H1 (cell line): ENCODE results near the gene PARS2. TPM values are rescaled to one million over a fixed set of nuclear protein-coding genes. Genes with fewer than 3 reads are reported as not detected.

Experiments used
- CTCF ChIA-PET: fragments of 300-600 bp; sonication (Branson Sonifier 250); formaldehyde crosslinking; loops from one replicate; lab custom pipeline; 2021; ENCODE audit not compliant: partially characterized antibody; lab: Charles Lee
- POLR2A ChIA-PET: fragments of 300-600 bp; sonication (Branson Sonifier 250); formaldehyde crosslinking; loops from one replicate; lab custom pipeline; 2021; ENCODE audit warnings: inconsistent platforms; ENCODE audit not compliant: partially characterized antibody; lab: Charles Lee
- DNase-seq, 2 experiments: peaks; one replicate each; pipeline versions ENCODE4 v3.0.0 to v3.0.0-alpha.2; 2010 to 2022; ENCODE audit warnings: low spot score in 2 of 2, low read depth in 1 of 2, mixed read lengths in 1 of 2
- FAIRE-seq: peaks from 2 replicates; lab custom pipeline; 2011; peaks lifted over from hg19 to GRCh38; lab: Jason Lieb, UNC
- H2AFZ ChIP-seq: 2 replicates; pipeline ENCODE4 v1.8.1; 2012; ENCODE audit warnings: low read length, inconsistent platforms
- H2AK5ac ChIP-seq: 2 replicates; pipeline ENCODE4 v1.6.1; 2013; ENCODE audit warnings: low read depth, low read length
- H2BK120ac ChIP-seq: replicated peaks from 2 replicates; pipeline ENCODE3; 2013; ENCODE audit warnings: low read depth, low read length, inconsistent platforms
- H2BK12ac ChIP-seq: 2 replicates; pipeline ENCODE4 v1.6.1; 2013; ENCODE audit warnings: low read depth, low read length
- H2BK15ac ChIP-seq: 2 replicates; pipeline ENCODE4 v1.6.1; 2013; ENCODE audit warnings: low read length
- H2BK20ac ChIP-seq: 2 replicates; pipeline ENCODE4 v1.6.1; 2013; ENCODE audit warnings: low read length
- H2BK5ac ChIP-seq: 2 replicates; pipeline ENCODE4 v1.6.1; 2013; ENCODE audit warnings: low read depth, low read length
- H3K14ac ChIP-seq: 2 replicates; pipeline ENCODE4 v1.6.1; 2013; ENCODE audit warnings: inconsistent platforms; ENCODE audit not compliant: insufficient read length
- H3K18ac ChIP-seq: 2 replicates; pipeline ENCODE4 v1.6.1; 2013; ENCODE audit warnings: low read length; ENCODE audit errors: extremely low read depth
- H3K23ac ChIP-seq: 2 replicates; pipeline ENCODE4 v1.6.1; 2013; ENCODE audit warnings: inconsistent platforms; ENCODE audit not compliant: insufficient read length
- H3K23me2 ChIP-seq: 2 replicates; pipeline ENCODE4 v1.6.1; 2013; ENCODE audit warnings: low read depth, low read length
- H3K27ac ChIP-seq: 2 replicates; pipeline ENCODE4 v1.6.1; 2011; ENCODE audit warnings: low read depth, low read length, inconsistent platforms
- H3K27me3 ChIP-seq, 4 experiments: replicated peaks in 1 of 4; 1 replicate in 1 of 4; 2 replicates in 3 of 4; pipeline versions ENCODE4 v1.6.1 to v1.8.1; 2011 to 2013; ENCODE audit warnings: low read length in 3 of 4, mild to moderate bottlenecking in 3 of 4, inconsistent platforms in 2 of 4, mixed read lengths in 2 of 4, moderate library complexity in 1 of 4; ENCODE audit not compliant: control insufficient read depth in 3 of 4, insufficient read depth in 3 of 4; ENCODE audit errors: extremely low read depth in 1 of 4
- H3K36me3 ChIP-seq, 4 experiments: 2 replicates each; pipeline versions ENCODE4 v1.6.1 to v1.8.1; 2011 to 2013; ENCODE audit warnings: mild to moderate bottlenecking in 4 of 4, low read length in 3 of 4, moderate library complexity in 2 of 4, control low read depth in 1 of 4, inconsistent platforms in 1 of 4; ENCODE audit not compliant: insufficient read depth in 4 of 4, control insufficient read depth in 2 of 4
- H3K4ac ChIP-seq: replicated peaks from 2 replicates; pipeline ENCODE3; 2013; ENCODE audit warnings: low read length, low read depth, mixed read lengths, inconsistent platforms; ENCODE audit not compliant: insufficient read length
- H3K4me1 ChIP-seq, 4 experiments: replicated peaks in 1 of 4; 1 replicate in 1 of 4; 2 replicates in 3 of 4; pipeline versions ENCODE4 v1.6.1 to v1.8.1; 2011 to 2013; ENCODE audit warnings: low read length in 3 of 4, inconsistent platforms in 2 of 4, mixed read lengths in 1 of 4; ENCODE audit not compliant: insufficient read depth in 4 of 4, control insufficient read depth in 3 of 4
- H3K4me2 ChIP-seq, 2 experiments: 2 replicates each; pipeline versions ENCODE4 v1.6.1 to v1.8.1; 2011 to 2013; ENCODE audit warnings: low read depth in 2 of 2, low read length in 2 of 2, control low read depth in 1 of 2, inconsistent platforms in 1 of 2, mild to moderate bottlenecking in 1 of 2; ENCODE audit not compliant: insufficient read depth in 1 of 2
- H3K4me3 ChIP-seq, 4 experiments: fragments of 200-600, 300-600 bp in 1 of 4; sonication (generic), shearing (Covaris generic), sonication (Bioruptor Twin) in 1 of 4; 2 replicates each; pipeline versions ENCODE4 v1.5.1 to v1.8.1; 2011 to 2016; ENCODE audit warnings: low read length in 4 of 4, low read depth in 3 of 4, control low read depth in 2 of 4, inconsistent platforms in 2 of 4, mild to moderate bottlenecking in 2 of 4, mixed read lengths in 1 of 4, moderate library complexity in 1 of 4; ENCODE audit not compliant: insufficient read depth in 2 of 4; ENCODE audit errors: extremely low read depth in 1 of 4
- H3K56ac ChIP-seq: replicated peaks from 2 replicates; pipeline ENCODE3; 2013; ENCODE audit warnings: low read depth, mild to moderate bottlenecking, mixed read lengths, low read length, inconsistent platforms; ENCODE audit not compliant: insufficient read length
- H3K79me1 ChIP-seq: 2 replicates; pipeline ENCODE4 v1.6.1; 2013; ENCODE audit warnings: low read depth, low read length, control low read depth
- H3K79me2 ChIP-seq, 2 experiments: 2 replicates each; pipeline versions ENCODE4 v1.6.1 to v1.8.1; 2012 to 2013; ENCODE audit warnings: low read length in 2 of 2, mild to moderate bottlenecking in 2 of 2, inconsistent platforms in 1 of 2; ENCODE audit not compliant: insufficient read depth in 2 of 2, control insufficient read depth in 1 of 2
- H3K9ac ChIP-seq, 4 experiments: replicated peaks in 1 of 4; 1 replicate in 1 of 4; 2 replicates in 3 of 4; pipeline versions ENCODE4 v1.6.1 to v1.8.1; 2011 to 2013; ENCODE audit warnings: low read depth in 3 of 4, low read length in 3 of 4, control low read depth in 2 of 4, mild to moderate bottlenecking in 2 of 4, moderate library complexity in 2 of 4, inconsistent platforms in 1 of 4; ENCODE audit errors: extremely low read depth in 1 of 4
- H3K9me3 ChIP-seq, 2 experiments: 2 replicates each; pipeline versions ENCODE4 v1.6.1 to v1.8.1; 2012 to 2013; ENCODE audit warnings: mild to moderate bottlenecking in 2 of 2, moderate library complexity in 2 of 2, control low read depth in 1 of 2, inconsistent platforms in 1 of 2, low read depth in 1 of 2, low read length in 1 of 2, mixed read lengths in 1 of 2; ENCODE audit not compliant: insufficient read depth in 2 of 2
- H4K20me1 ChIP-seq, 2 experiments: replicated peaks in 1 of 2; 2 replicates each; pipeline versions ENCODE3 to v1.8.1; 2011 to 2013; ENCODE audit warnings: inconsistent platforms in 2 of 2, low read length in 2 of 2, mild to moderate bottlenecking in 1 of 2; ENCODE audit not compliant: insufficient read depth in 2 of 2, control insufficient read depth in 1 of 2
- H4K5ac ChIP-seq: 2 replicates; pipeline ENCODE4 v1.6.1; 2013; ENCODE audit warnings: low read length, low read depth, mixed read lengths, inconsistent platforms; ENCODE audit not compliant: insufficient read length
- H4K8ac ChIP-seq: 2 replicates; pipeline ENCODE4 v1.8.0; 2013; ENCODE audit warnings: mild to moderate bottlenecking, moderate library complexity, low read length, inconsistent platforms; ENCODE audit not compliant: insufficient read depth; ENCODE audit errors: extremely low read depth
- H4K91ac ChIP-seq: replicated peaks from 2 replicates; pipeline ENCODE3; 2013; ENCODE audit warnings: low read length, mixed read lengths, inconsistent platforms; ENCODE audit not compliant: insufficient read length
- ATF3 ChIP-seq: IDR thresholded peaks from 2 replicates; pipeline ENCODE4 v1.6.1; 2011; ENCODE audit warnings: low read depth, mild to moderate bottlenecking, low read length; ENCODE audit not compliant: insufficient read depth
- CBX8 ChIP-seq: fragments of 300-800, 300-1000 bp; sonication (generic); IDR thresholded peaks from 2 replicates; pipeline ENCODE4 v1.7.1; 2016; ENCODE audit warnings: low read depth, low read length, borderline replicate concordance
- CTBP2 ChIP-seq: IDR thresholded peaks from 2 replicates; pipeline ENCODE4 v1.7.0; 2011; ENCODE audit warnings: borderline replicate concordance, mild to moderate bottlenecking, moderate library complexity, mixed read lengths, low read length; ENCODE audit not compliant: insufficient read depth, insufficient read length
- GABPA ChIP-seq: IDR thresholded peaks from 2 replicates; pipeline ENCODE4 v1.6.1; 2011; ENCODE audit warnings: mild to moderate bottlenecking, low read length, moderate library complexity, borderline replicate concordance; ENCODE audit not compliant: insufficient read depth
- SUZ12 ChIP-seq: fragments of 200-600 bp; sonication (generic); IDR thresholded peaks from 2 replicates; pipeline ENCODE4 v1.6.1; 2012; ENCODE audit warnings: mild to moderate bottlenecking, inconsistent platforms, low read length, moderate library complexity, mixed read lengths
- WGBS, 2 experiments: shearing (Covaris generic) in 1 of 2; methylation state at CpG; one replicate each; pipeline versions ENCODE4 v1.1.6 to v1.1.7; 2013 to 2015; ENCODE audit warnings: low lambda C conversion rate in 2 of 2, mixed read lengths in 2 of 2, inconsistent platforms in 1 of 2, low coverage in 1 of 2, missing lambda C conversion rate in 1 of 2; ENCODE audit not compliant: insufficient replicate concordance in 2 of 2, insufficient coverage in 1 of 2, insufficient read length in 1 of 2; ENCODE audit errors: extremely low coverage in 1 of 2, missing lambda C conversion rate in 1 of 2; 5-methylcytosine and 5-hydroxymethylcytosine counted together
- polyA plus RNA-seq, 7 experiments: library from polyadenylated mRNA; depleted of rRNA in 3 of 7; stranded (reverse) in 5 of 7; unstranded in 2 of 7; fragments of >200 nt in 5 of 7; fragments of 200-250 nt in 2 of 7; gene quantifications; 1 replicate in 5 of 7; 2 replicates in 1 of 7; 4 replicates in 1 of 7; pipeline versions ENCODE4 v1.2.1 to v1.2.3, GENCODE V29; 2011 to 2013; ENCODE audit warnings: missing spikeins in 2 of 7, mixed read lengths in 2 of 7
- total RNA-seq: library from RNA; stranded (reverse); fragmentation: NEBNext Ultra II Directional; extraction: Animal tissue kit (Norgen Biotek cat#: 25700); gene quantifications from 2 replicates; pipeline ENCODE4 v1.2.1, GENCODE V29; 2021

The PARS2 gene
- total and polyA plus RNA-seq, 2 of the 8 experiments (the other 6 are each of a cell fraction or from before 2014, with no cell fraction given): 8.9 to 10.0 TPM

- POLR2A ChIA-PET: interaction anchor here (2.1 kb wide), 1 partner anchor 9 kb away, joined by 9 read pairs; the partner anchor contains the start of gene TTC4
- no peaks in the 10 kb centered on the region for H4K20me1 ChIP-seq
- no peak overlapping the region for H4K5ac ChIP-seq
- H2AFZ ChIP-seq: no peak overlapping the region
- no peaks in the 10 kb centered on the region for H3K4me1 ChIP-seq
- peaks cover 13 to 74% (median 41%) of the 10 kb centered on the region in 4 experiments for H3K36me3 ChIP-seq
- H2BK120ac ChIP-seq: no peak overlapping the region
- no peak for FAIRE-seq
- H3K79me2 ChIP-seq: no peaks in the 10 kb centered on the region
- H2BK20ac ChIP-seq: no peak overlapping the region
- no peak overlapping the region for H3K14ac ChIP-seq
- no peak overlapping the region for H3K4me2 ChIP-seq
- no peak overlapping the region for H2BK12ac ChIP-seq
- H3K9ac ChIP-seq: no peak overlapping the region
- no peaks in the 10 kb centered on the region for H3K23me2 ChIP-seq
- H2BK15ac ChIP-seq: no peak overlapping the region
- CTCF ChIA-PET: interaction anchor here (0.7 to 3.0 kb wide), 8 partner anchors 10 to 563 kb away, joined by 3 to 13 read pairs (median 4); partner anchors contain the start of gene TTC4
- H3K23ac ChIP-seq: no peak overlapping the region
- H3K4me3 ChIP-seq: no peak overlapping the region
- no peak overlapping the region for H3K4ac ChIP-seq
- TF ChIP-seq ATF3: no peak
- no peak for TF ChIP-seq GABPA
- TF ChIP-seq CTBP2: no peak
- TF ChIP-seq CBX8: no peak
- TF ChIP-seq SUZ12: no peak
- no peak overlapping the region for H4K8ac ChIP-seq
- no peak overlapping the region for H3K56ac ChIP-seq
- H2AK5ac ChIP-seq: no peak overlapping the region
- H2BK5ac ChIP-seq: no peak overlapping the region
- no peak overlapping the region for H3K27ac ChIP-seq
- peaks cover 0 to 4% of the 10 kb centered on the region in 2 experiments; a peak in 1 of 4 replicates for H3K9me3 ChIP-seq
- H3K18ac ChIP-seq: no peak overlapping the region
- H4K91ac ChIP-seq: no peak overlapping the region
- DNase-seq: no peak
- H3K79me1 ChIP-seq: no peaks in the 10 kb centered on the region
- WGBS, 2 experiments: 92% methylated on average over 1 of the region's 1 CpG; no CpG with 5 or more reads in 1 of the 2 experiments
- H3K27me3 ChIP-seq: no peaks in the 10 kb centered on the region
These were observed 39.6 kb downstream of the PARS2 start for GRCh38 chr1:54724771-54725170.
